Loucy (cell line): Measurements from ENCODE around the gene SCN5A.

ENCODE experiments used
- EZH2phosphoT487 ChIP-seq: fragments of 200-600 bp; IDR thresholded peaks from 2 replicates; pipeline ENCODE4 v1.6.1; 2018; ENCODE audit warnings: antibody characterized with exemption, mild to moderate bottlenecking, moderate library complexity, borderline replicate concordance
- TF ChIP-seq, protein P1 (sequence below): fragments of 200-600 bp; sonication (generic); conservative IDR thresholded peaks from 2 replicates; pipeline ENCODE4 v1.5.1; 2014; ENCODE audit warnings: mild to moderate bottlenecking, antibody characterized with exemption, low read length

DNA sequence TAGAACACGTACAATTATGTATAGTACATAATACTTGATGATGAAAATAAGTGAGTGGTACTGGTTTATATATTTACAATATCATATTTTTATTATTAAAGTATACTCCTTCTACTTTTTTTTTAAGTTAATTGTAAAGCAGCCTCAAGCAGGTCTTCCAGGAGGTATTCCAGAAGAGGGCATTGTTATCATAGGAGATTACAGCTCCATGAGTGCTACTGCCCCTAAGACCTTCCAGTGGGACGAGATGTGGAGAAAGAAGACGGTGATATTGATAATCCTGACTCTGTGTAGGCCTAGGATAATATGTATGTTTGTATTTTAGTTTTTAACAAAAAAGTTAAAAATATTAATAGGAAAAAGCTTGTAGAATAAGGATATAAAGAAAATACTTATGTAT, 40.3 kb upstream of the SCN5A start:
- no peak for TF ChIP-seq EZH2phosphoT487
- TF ChIP-seq, protein P1, sequence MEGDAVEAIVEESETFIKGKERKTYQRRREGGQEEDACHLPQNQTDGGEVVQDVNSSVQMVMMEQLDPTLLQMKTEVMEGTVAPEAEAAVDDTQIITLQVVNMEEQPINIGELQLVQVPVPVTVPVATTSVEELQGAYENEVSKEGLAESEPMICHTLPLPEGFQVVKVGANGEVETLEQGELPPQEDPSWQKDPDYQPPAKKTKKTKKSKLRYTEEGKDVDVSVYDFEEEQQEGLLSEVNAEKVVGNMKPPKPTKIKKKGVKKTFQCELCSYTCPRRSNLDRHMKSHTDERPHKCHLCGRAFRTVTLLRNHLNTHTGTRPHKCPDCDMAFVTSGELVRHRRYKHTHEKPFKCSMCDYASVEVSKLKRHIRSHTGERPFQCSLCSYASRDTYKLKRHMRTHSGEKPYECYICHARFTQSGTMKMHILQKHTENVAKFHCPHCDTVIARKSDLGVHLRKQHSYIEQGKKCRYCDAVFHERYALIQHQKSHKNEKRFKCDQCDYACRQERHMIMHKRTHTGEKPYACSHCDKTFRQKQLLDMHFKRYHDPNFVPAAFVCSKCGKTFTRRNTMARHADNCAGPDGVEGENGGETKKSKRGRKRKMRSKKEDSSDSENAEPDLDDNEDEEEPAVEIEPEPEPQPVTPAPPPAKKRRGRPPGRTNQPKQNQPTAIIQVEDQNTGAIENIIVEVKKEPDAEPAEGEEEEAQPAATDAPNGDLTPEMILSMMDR, result no peak
